Measurements from ENCODE around the gene CFAP61.

DNA sequence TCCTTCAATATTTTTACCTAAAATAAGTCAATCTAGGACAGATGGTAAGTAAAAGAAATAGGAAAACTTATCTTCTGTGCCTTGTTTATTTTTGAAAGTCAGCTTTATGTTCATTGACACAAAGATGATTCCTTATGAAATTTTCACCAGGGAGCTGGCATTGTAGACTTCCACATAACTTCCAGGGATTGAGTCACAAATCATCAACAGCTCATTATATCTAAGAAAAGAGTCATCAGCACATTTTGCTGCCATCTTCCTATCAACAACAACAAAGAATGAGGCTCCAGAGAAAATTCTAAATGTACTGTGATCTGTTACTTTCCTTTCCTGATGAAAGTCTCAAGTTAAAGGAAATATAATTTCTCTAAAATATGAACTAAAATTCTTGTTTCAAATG, 48.5 kb downstream of the CFAP61 start:
- TF ChIP-seq, protein P1, sequence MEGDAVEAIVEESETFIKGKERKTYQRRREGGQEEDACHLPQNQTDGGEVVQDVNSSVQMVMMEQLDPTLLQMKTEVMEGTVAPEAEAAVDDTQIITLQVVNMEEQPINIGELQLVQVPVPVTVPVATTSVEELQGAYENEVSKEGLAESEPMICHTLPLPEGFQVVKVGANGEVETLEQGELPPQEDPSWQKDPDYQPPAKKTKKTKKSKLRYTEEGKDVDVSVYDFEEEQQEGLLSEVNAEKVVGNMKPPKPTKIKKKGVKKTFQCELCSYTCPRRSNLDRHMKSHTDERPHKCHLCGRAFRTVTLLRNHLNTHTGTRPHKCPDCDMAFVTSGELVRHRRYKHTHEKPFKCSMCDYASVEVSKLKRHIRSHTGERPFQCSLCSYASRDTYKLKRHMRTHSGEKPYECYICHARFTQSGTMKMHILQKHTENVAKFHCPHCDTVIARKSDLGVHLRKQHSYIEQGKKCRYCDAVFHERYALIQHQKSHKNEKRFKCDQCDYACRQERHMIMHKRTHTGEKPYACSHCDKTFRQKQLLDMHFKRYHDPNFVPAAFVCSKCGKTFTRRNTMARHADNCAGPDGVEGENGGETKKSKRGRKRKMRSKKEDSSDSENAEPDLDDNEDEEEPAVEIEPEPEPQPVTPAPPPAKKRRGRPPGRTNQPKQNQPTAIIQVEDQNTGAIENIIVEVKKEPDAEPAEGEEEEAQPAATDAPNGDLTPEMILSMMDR (IDR thresholded peaks at IDR 0.05; ENCODE audit: low read depth, low read length) = no peak
- TF ChIP-seq MYC (IDR thresholded peaks at IDR 0.05; ENCODE audit: low read depth, low read length) = no peak

Measured in NB4 (cell line).